ENCODE results near the gene CHD5. TPM values are rescaled to one million over a fixed set of nuclear protein-coding genes. Genes with fewer than 3 reads are reported as not detected.

CHD5 gene
- total and polyA plus RNA-seq, 2 of the 4 experiments (the other 2 are of a cell fraction): under 0.01 to 0.09 TPM

DNA sequence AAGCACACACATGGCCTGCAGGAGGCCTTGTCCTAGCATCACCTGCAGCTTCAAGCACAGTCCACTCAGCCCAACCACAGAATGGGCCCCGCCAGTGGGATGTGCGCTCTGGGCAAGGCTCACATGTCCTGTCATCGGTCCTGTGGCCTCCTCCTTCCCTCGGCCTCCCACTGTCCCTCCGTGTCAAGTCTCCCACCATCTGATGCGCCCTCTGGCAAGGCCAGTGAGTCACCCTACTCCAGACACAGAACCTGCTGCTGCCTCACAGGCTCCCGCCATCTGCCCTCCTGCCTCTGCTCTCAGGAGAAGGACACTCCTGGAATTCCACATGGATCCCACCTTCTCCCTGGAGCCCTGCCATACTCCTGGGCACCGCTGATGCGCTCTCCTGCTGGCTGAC lies 120.3 kb downstream of the CHD5 start:
- 70% methylated on average over 5 of the region's 9 CpGs; no CpG with 5 or more reads in 1 of the 2 experiments for WGBS, 2 experiments (ENCODE audit: extremely low coverage in 2 of 2, insufficient read length in 1 of 2)
- no peak overlapping the region for H2AK5ac ChIP-seq (ENCODE audit: low read depth, low read length)
- H3K9me3 ChIP-seq (ENCODE audit: control insufficient read depth, insufficient read depth, low read length): no peaks in the 10 kb centered on the region
- ChIA-PET POLR2A (ENCODE audit: unreplicated experiment) (no interaction called here), CTCF (no interaction called here)
- H3K4me2 ChIP-seq (ENCODE audit: low read depth, low read length): no peak overlapping the region
- H4K5ac ChIP-seq (ENCODE audit: low read depth, low read length): no peak overlapping the region
- H3K36me3 ChIP-seq (ENCODE audit: control insufficient read depth, insufficient read depth, low read length): no peaks in the 10 kb centered on the region
- H3K23ac ChIP-seq (ENCODE audit: low read depth, low read length): no peak overlapping the region
- no TSS peak for BruUV-seq (replicated peaks)
- no peak overlapping the region for H3K14ac ChIP-seq (replicated peaks; ENCODE audit: low read depth, low read length)
- ATAC-seq (ENCODE audit: low read depth) (no peak), DNase-seq (no peak)
- H2BK120ac ChIP-seq (ENCODE audit: low read depth, low read length): no peak overlapping the region
- no peaks in the 10 kb centered on the region; the same call in 1 of the 2 replicates for H4K20me1 ChIP-seq (ENCODE audit: insufficient read depth, low read length)
- H3K4me3 ChIP-seq (ENCODE audit: insufficient read depth, low read depth, low read length): no peak overlapping the region
- no peak overlapping the region for H3K18ac ChIP-seq (ENCODE audit: low read depth, low read length)
- no peaks in the 10 kb centered on the region for H3K4me1 ChIP-seq (ENCODE audit: control insufficient read depth, insufficient read depth, low read length)
- H3K56ac ChIP-seq (ENCODE audit: extremely low read depth, insufficient read depth, low read length): no peak overlapping the region
- intact Hi-C loops (cut with micrococcal nuclease) (no loop called here), in situ Hi-C loops (cut with MboI; ENCODE audit: low sequenced_read_pairs) (no loop called here), dilution Hi-C loops (cut with HindIII; ENCODE audit: low sequenced_read_pairs, unreplicated experiment) (no loop called here)
- H2BK20ac ChIP-seq (ENCODE audit: low read depth, low read length): no peak overlapping the region
- H4K8ac ChIP-seq (ENCODE audit: low read depth in 2 of 2, low read length in 2 of 2): no peak overlapping the region
- no peak overlapping the region for H3K27ac ChIP-seq (ENCODE audit: insufficient read depth, low read length)
- no peak overlapping the region for H2BK15ac ChIP-seq (ENCODE audit: low read depth, low read length)
- no peaks in the 10 kb centered on the region for H3K9me1 ChIP-seq (ENCODE audit: insufficient read depth, low read length)
- H3K4ac ChIP-seq (ENCODE audit: low read depth, low read length): no peak overlapping the region
- no peak overlapping the region for H2AK9ac ChIP-seq (replicated peaks; ENCODE audit: low read depth, low read length, poor library complexity)
- no peak overlapping the region for H2BK5ac ChIP-seq (ENCODE audit: low read depth, low read length, poor library complexity, severe bottlenecking)
- TF ChIP-seq CTCF (conservative IDR thresholded peaks at IDR 0.05; ENCODE audit: low read depth, low read length): no peak
- no peak for TF ChIP-seq SMC3 (IDR thresholded peaks at IDR 0.05; ENCODE audit: low read depth, low read length)
- no peak for TF ChIP-seq POLR2A (IDR thresholded peaks at IDR 0.05; ENCODE audit: low read depth, low read length)
- TF ChIP-seq RFX5 (IDR thresholded peaks at IDR 0.05; ENCODE audit: low read depth, low read length): no peak
- TF ChIP-seq NFE2L2 (IDR thresholded peaks at IDR 0.05; ENCODE audit: low read depth, low read length): no peak
- no peak for TF ChIP-seq ELK1 (IDR thresholded peaks at IDR 0.05; ENCODE audit: borderline replicate concordance, low read depth, low read length)
- no peak for TF ChIP-seq RCOR1 (IDR thresholded peaks at IDR 0.05; ENCODE audit: insufficient replicate concordance, low read length)
- TF ChIP-seq, protein P1, sequence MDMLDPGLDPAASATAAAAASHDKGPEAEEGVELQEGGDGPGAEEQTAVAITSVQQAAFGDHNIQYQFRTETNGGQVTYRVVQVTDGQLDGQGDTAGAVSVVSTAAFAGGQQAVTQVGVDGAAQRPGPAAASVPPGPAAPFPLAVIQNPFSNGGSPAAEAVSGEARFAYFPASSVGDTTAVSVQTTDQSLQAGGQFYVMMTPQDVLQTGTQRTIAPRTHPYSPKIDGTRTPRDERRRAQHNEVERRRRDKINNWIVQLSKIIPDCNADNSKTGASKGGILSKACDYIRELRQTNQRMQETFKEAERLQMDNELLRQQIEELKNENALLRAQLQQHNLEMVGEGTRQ (IDR thresholded peaks at IDR 0.05; ENCODE audit: low read depth, low read length): no peak
- no peak for TF ChIP-seq RAD21 (IDR thresholded peaks at IDR 0.05; ENCODE audit: low read length)
- no peak for TF ChIP-seq MXI1 (IDR thresholded peaks at IDR 0.05; ENCODE audit: borderline replicate concordance, low read depth, low read length)
- TF ChIP-seq CEBPB (IDR thresholded peaks at IDR 0.05; ENCODE audit: low read depth, low read length): no peak
- no peak for TF ChIP-seq MAFK (IDR thresholded peaks at IDR 0.05; ENCODE audit: low read depth, low read length)
- no peak for TF ChIP-seq BHLHE40 (IDR thresholded peaks at IDR 0.05; ENCODE audit: low read depth, low read length)
- no peak for TF ChIP-seq MAZ (IDR thresholded peaks at IDR 0.05; ENCODE audit: borderline replicate concordance, low read depth, low read length)
- no peak for TF ChIP-seq FOS (IDR thresholded peaks at IDR 0.05; ENCODE audit: low read depth, low read length)
- TF ChIP-seq CHD1 (IDR thresholded peaks at IDR 0.05; ENCODE audit: low read depth, low read length): no peak
- H4K91ac ChIP-seq (ENCODE audit: insufficient read depth, low read depth, low read length): no peak overlapping the region
- peaks cover 8% of the 10 kb centered on the region; the same call in 1 of the 2 replicates for H3K27me3 ChIP-seq (ENCODE audit: control insufficient read depth, insufficient read depth, low read length)
- no peaks in the 10 kb centered on the region for H3K79me1 ChIP-seq (ENCODE audit: low read depth in 1 of 2, low read length in 2 of 2)
- H3K9ac ChIP-seq (ENCODE audit: low read depth, low read length): no peak overlapping the region
- H2AFZ ChIP-seq (replicated peaks; ENCODE audit: low read length, poor library complexity): no peak overlapping the region

Measured in IMR-90 (cell line).